IMR-90 (cell line): ENCODE measurements around the gene LIAS. TPM values are rescaled to one million over a fixed set of nuclear protein-coding genes. Genes with fewer than 3 reads are reported as not detected.

ENCODE experiments used
- ATAC-seq: fragments of 200-7000 bp; cut with Tn5 transposase; 2 replicates; pipeline ENCODE4 v1.9.1; 2020; ENCODE audit warnings: low read depth, mild to moderate bottlenecking, moderate library complexity
- BruUV-seq: library from RNA; stranded (reverse); fragments of 400-500 nt; replicated peaks from 2 replicates; lab custom pipeline; 2021; lab: Mats Ljungman, UMichigan
- CTCF ChIA-PET: fragments of 300-600 bp; formaldehyde crosslinking; extraction: SDS; loops from one replicate; lab custom pipeline; 2021; ENCODE audit warnings: antibody characterized with exemption; lab: Yijun Ruan, JAX
- POLR2A ChIA-PET: fragments of 300-600 bp; sonication (Branson Sonifier 250); formaldehyde crosslinking; loops from one replicate; lab custom pipeline; 2022; ENCODE audit warnings: antibody characterized with exemption; ENCODE audit not compliant: unreplicated experiment; lab: Charles Lee
- DNase-seq: peaks from one replicate; pipeline ENCODE4 v3.0.0; 2013
- H2AFZ ChIP-seq: replicated peaks from 2 replicates; pipeline ENCODE3; 2013; ENCODE audit warnings: low read length, mild to moderate bottlenecking; ENCODE audit not compliant: poor library complexity
- H2AK5ac ChIP-seq: 2 replicates; pipeline ENCODE4 v1.6.1; 2013; ENCODE audit warnings: low read depth, low read length, inconsistent platforms
- H2AK9ac ChIP-seq: replicated peaks from 2 replicates; pipeline ENCODE3; 2013; ENCODE audit warnings: mild to moderate bottlenecking, low read depth, low read length, moderate library complexity; ENCODE audit not compliant: poor library complexity
- H2BK120ac ChIP-seq: 2 replicates; pipeline ENCODE4 v1.6.1; 2013; ENCODE audit warnings: low read depth, low read length, inconsistent platforms
- H2BK15ac ChIP-seq: 3 replicates; pipeline ENCODE4 v1.6.1; 2013; ENCODE audit warnings: low read depth, low read length, inconsistent platforms
- H2BK20ac ChIP-seq: 2 replicates; pipeline ENCODE4 v1.6.1; 2013; ENCODE audit warnings: low read depth, mild to moderate bottlenecking, inconsistent platforms, low read length, moderate library complexity
- H2BK5ac ChIP-seq: 2 replicates; pipeline ENCODE4 v1.6.1; 2013; ENCODE audit warnings: mild to moderate bottlenecking, low read depth, low read length, inconsistent platforms; ENCODE audit not compliant: poor library complexity, severe bottlenecking
- H3K14ac ChIP-seq: replicated peaks from 2 replicates; pipeline ENCODE4 v1.6.1; 2013; ENCODE audit warnings: low read depth, low read length, inconsistent platforms
- H3K18ac ChIP-seq: 2 replicates; pipeline ENCODE4 v1.6.1; 2013; ENCODE audit warnings: low read depth, low read length, control low read depth
- H3K23ac ChIP-seq: 2 replicates; pipeline ENCODE4 v1.6.1; 2013; ENCODE audit warnings: low read depth, low read length, inconsistent platforms
- H3K27ac ChIP-seq: 2 replicates; pipeline ENCODE4 v1.5.1; 2013; ENCODE audit warnings: mild to moderate bottlenecking, control low read depth, low read length; ENCODE audit not compliant: insufficient read depth
- H3K27me3 ChIP-seq: 2 replicates; pipeline ENCODE4 v1.6.1; 2013; ENCODE audit warnings: low read length; ENCODE audit not compliant: control insufficient read depth, insufficient read depth
- H3K36me3 ChIP-seq: 2 replicates; pipeline ENCODE4 v1.6.1; 2013; ENCODE audit warnings: low read length, mixed read lengths; ENCODE audit not compliant: control insufficient read depth, insufficient read depth
- H3K4ac ChIP-seq: 2 replicates; pipeline ENCODE4 v1.6.1; 2013; ENCODE audit warnings: low read depth, low read length, inconsistent platforms
- H3K4me1 ChIP-seq: 2 replicates; pipeline ENCODE4 v1.6.1; 2013; ENCODE audit warnings: low read length, mixed read lengths; ENCODE audit not compliant: control insufficient read depth, insufficient read depth
- H3K4me2 ChIP-seq: 2 replicates; pipeline ENCODE4 v1.6.1; 2013; ENCODE audit warnings: low read depth, mild to moderate bottlenecking, control low read depth, low read length, moderate library complexity
- H3K4me3 ChIP-seq: 2 replicates; pipeline ENCODE4 v1.5.1; 2013; ENCODE audit warnings: low read depth, mild to moderate bottlenecking, control low read depth, low read length, moderate library complexity; ENCODE audit not compliant: insufficient read depth
- H3K56ac ChIP-seq: 2 replicates; pipeline ENCODE4 v1.6.1; 2013; ENCODE audit warnings: low read length, inconsistent platforms; ENCODE audit not compliant: insufficient read depth; ENCODE audit errors: extremely low read depth
- H3K79me1 ChIP-seq, 2 experiments: 2 replicates each; pipeline ENCODE4 v1.6.1; 2013; ENCODE audit warnings: low read length in 2 of 2, inconsistent platforms in 1 of 2, low read depth in 1 of 2
- H3K9ac ChIP-seq: 2 replicates; pipeline ENCODE4 v1.6.1; 2013; ENCODE audit warnings: low read depth, low read length, control low read depth
- H3K9me1 ChIP-seq: 2 replicates; pipeline ENCODE4 v1.6.1; 2013; ENCODE audit warnings: low read length, inconsistent platforms; ENCODE audit not compliant: insufficient read depth
- H3K9me3 ChIP-seq: 2 replicates; pipeline ENCODE4 v1.6.1; 2013; ENCODE audit warnings: low read length; ENCODE audit not compliant: control insufficient read depth, insufficient read depth
- H4K20me1 ChIP-seq: 2 replicates; pipeline ENCODE4 v1.6.1; 2013; ENCODE audit warnings: low read length, inconsistent platforms; ENCODE audit not compliant: insufficient read depth
- H4K5ac ChIP-seq: 2 replicates; pipeline ENCODE4 v1.6.1; 2013; ENCODE audit warnings: mild to moderate bottlenecking, low read depth, low read length, control low read depth
- H4K8ac ChIP-seq, 2 experiments: 2 replicates each; pipeline ENCODE4 v1.6.1; 2013; ENCODE audit warnings: low read depth in 2 of 2, low read length in 2 of 2, control low read depth in 1 of 2, inconsistent platforms in 1 of 2
- H4K91ac ChIP-seq: 2 replicates; pipeline ENCODE4 v1.6.1; 2013; ENCODE audit warnings: low read depth, low read length, inconsistent platforms; ENCODE audit not compliant: insufficient read depth
- ELK1 ChIP-seq: fragments of 150-350 bp; IDR thresholded peaks from 2 replicates; pipeline ENCODE4 v1.6.1; 2016; ENCODE audit warnings: low read depth, mild to moderate bottlenecking, low read length, moderate library complexity, borderline replicate concordance
- MAZ ChIP-seq: IDR thresholded peaks from 2 replicates; pipeline ENCODE4 v1.6.1; 2012; ENCODE audit warnings: low read depth, mild to moderate bottlenecking, low read length, improper control_type of control experiment, moderate library complexity, borderline replicate concordance
- RFX5 ChIP-seq: IDR thresholded peaks from 2 replicates; pipeline ENCODE4 v1.8.0; 2012; ENCODE audit warnings: low read depth, mild to moderate bottlenecking, low read length, moderate library complexity
- WGBS, 2 experiments: methylation state at CpG; one replicate each; pipeline versions ENCODE4 v1.1.5 to v1.1.7; 2013; ENCODE audit warnings: missing lambda C conversion rate in 2 of 2; ENCODE audit not compliant: insufficient read length in 1 of 2; ENCODE audit errors: extremely low coverage in 2 of 2; 5-methylcytosine and 5-hydroxymethylcytosine counted together
- dilution Hi-C: fragments of 300-500 bp; cut with HindIII; formaldehyde crosslinking; loops from one replicate; pipeline ENCODE4 v1.14.3; 2018; ENCODE audit warnings: low sequenced_read_pairs; ENCODE audit not compliant: unreplicated experiment
- in situ Hi-C: fragments of 300-500 bp; cut with MboI; formaldehyde crosslinking; loops from 3 replicates; pipeline ENCODE4 v1.14.3; 2019; ENCODE audit warnings: low sequenced_read_pairs, inconsistent platforms, mixed read lengths
- intact Hi-C: fragments of 100-400 bp; cut with micrococcal nuclease; formaldehyde crosslinking; loops from 2 replicates; pipeline ENCODE4 v1.10.0; 2022
- polyA plus RNA-seq, 3 experiments: library from polyadenylated mRNA; depleted of rRNA; stranded (reverse); fragments of >200 nt; gene quantifications; 2 replicates each; pipeline ENCODE4 v1.2.3, GENCODE V29; 2012; ENCODE audit warnings: low replicate concordance in 1 of 3
- total RNA-seq: library from RNA; depleted of rRNA; stranded (reverse); fragments of >200 nt; gene quantifications from 2 replicates; pipeline ENCODE4 v1.2.3, GENCODE V29; 2012

The LIAS gene
- total and polyA plus RNA-seq, 2 of the 4 experiments (the other 2 are of a cell fraction) = 3.2 to 7.8 TPM

- no peak for TF ChIP-seq ELK1
- TF ChIP-seq RFX5 = no peak
- TF ChIP-seq MAZ = no peak
- no peaks in the 10 kb centered on the region for H3K9me1 ChIP-seq
- no peak overlapping the region for H2AK9ac ChIP-seq
- no peak overlapping the region for H3K23ac ChIP-seq
- no peak overlapping the region for H4K5ac ChIP-seq
- BruUV-seq = no TSS peak
- H3K14ac ChIP-seq = no peak overlapping the region
- no peak overlapping the region for H2BK5ac ChIP-seq
- WGBS, 2 experiments = no CpG with 5 or more reads among the region's 2 CpGs
- H3K27ac ChIP-seq = no peak overlapping the region
- H4K8ac ChIP-seq = no peak overlapping the region
- no peak overlapping the region for H3K18ac ChIP-seq
- dilution Hi-C loops (no loop called here), in situ Hi-C loops (no loop called here), intact Hi-C loops (no loop called here)
- no peak overlapping the region for H3K4me2 ChIP-seq
- no peak for DNase-seq
- H2AK5ac ChIP-seq = no peak overlapping the region
- no peaks in the 10 kb centered on the region for H4K20me1 ChIP-seq
- no peak overlapping the region for H3K4ac ChIP-seq
- no peaks in the 10 kb centered on the region for H3K4me1 ChIP-seq
- no peak overlapping the region for H3K4me3 ChIP-seq
- H2AFZ ChIP-seq = no peak overlapping the region
- ChIA-PET POLR2A (no interaction called here), CTCF (no interaction called here)
- no peak overlapping the region for H2BK15ac ChIP-seq
- no peak overlapping the region for H2BK120ac ChIP-seq
- no peak overlapping the region for H3K56ac ChIP-seq
- peaks cover 3% of the 10 kb centered on the region; the same call in 1 of the 2 replicates for H3K27me3 ChIP-seq
- H3K9ac ChIP-seq = no peak overlapping the region
- no peak overlapping the region for H2BK20ac ChIP-seq
- H3K79me1 ChIP-seq = no peaks in the 10 kb centered on the region
- ATAC-seq = no peak
- no peaks in the 10 kb centered on the region for H3K9me3 ChIP-seq
- no peaks in the 10 kb centered on the region for H3K36me3 ChIP-seq
- no peak overlapping the region for H4K91ac ChIP-seq
Measured at GRCh38 chr4:39415678-39416283, 43.1 kb upstream of the LIAS start.
